ENCODE data around the gene RNF114. TPM values are rescaled to one million over a fixed set of nuclear protein-coding genes. Genes with fewer than 3 reads are reported as not detected.
A peak's percentile ranks its signal among the peaks of the same experiment; 100 is the strongest.
"Not testable (repeated sequence)": the region's sequence is repeated elsewhere in the genome, so short reads cannot be mapped to it uniquely, and the experiment has no call there.

The RNF114 gene
- total RNA-seq, 2 experiments from 2014 or later = 68.4 to 70.5 TPM

GRCh38 chr20:49948809-49949507 lies 12.8 kb downstream of the RNF114 start:
- ATAC-seq (no peak), DNase-seq (no peak)
- intact Hi-C loops (cut with micrococcal nuclease) = no loop called here
- no peak for TF ChIP-seq CTCF (IDR thresholded peaks at IDR 0.05)
- POLR2A ChIA-PET = interaction anchor here (1.4 kb wide), 1 partner anchor 12 kb away, joined by 3 read pairs; the partner anchor contains the start of gene RNF114
- Mint-ChIP-seq H3K9me3 (no peaks in the 10 kb centered on the region), H3K4me1 (ENCODE audit: low read depth) (peaks cover 8% of the 10 kb centered on the region), H3K36me3 (ENCODE audit: low read depth) (peaks cover 60% of the 10 kb centered on the region), H3K27ac (peak overlapping the region; percentile 9), H3K27me3 (no peaks in the 10 kb centered on the region), H3K4me3 (no peak overlapping the region)
- CTCF ChIA-PET = interaction anchor here (0.7 to 1.5 kb wide), 2 partner anchors 30 to 123 kb away, joined by 3 to 4 read pairs; no protein-coding TSS in a partner anchor

GRCh38 chr20:49951151-49951550 lies 15.0 kb downstream of the RNF114 start:
- DNase-seq = no peak
- no peak for TF ChIP-seq CTCF (IDR thresholded peaks at IDR 0.05)
- peak; percentile 80 for ATAC-seq
- peaks cover 8% of the 10 kb centered on the region for H3K4me1 Mint-ChIP-seq (ENCODE audit: low read depth)
- H3K4me3 Mint-ChIP-seq = no peak overlapping the region
- ChIA-PET CTCF (interaction anchor here (1.2 to 4.2 kb wide), 4 partner anchors 14 to 120 kb away, joined by 3 to 17 read pairs (median 8); no protein-coding TSS in a partner anchor), POLR2A (interaction anchor here (0.9 to 3.7 kb wide), 2 partner anchors 12 to 14 kb away, joined by 3 to 18 read pairs; partner anchors contain the start of gene RNF114)
- H3K27ac Mint-ChIP-seq = peak overlapping the region; percentile 61
- H3K27me3 Mint-ChIP-seq = no peaks in the 10 kb centered on the region
- H3K9me3 Mint-ChIP-seq = no peaks in the 10 kb centered on the region
- intact Hi-C loops (cut with micrococcal nuclease) = no loop called here
- H3K36me3 Mint-ChIP-seq (ENCODE audit: low read depth) = peaks cover 62% of the 10 kb centered on the region

- ATAC-seq (no peak), DNase-seq (no peak)
- Mint-ChIP-seq H3K36me3 (ENCODE audit: low read depth) (peaks cover 49% of the 10 kb centered on the region), H3K4me3 (no peak overlapping the region), H3K9me3 (no peaks in the 10 kb centered on the region), H3K27ac (peak overlapping the region; percentile 18), H3K27me3 (no peaks in the 10 kb centered on the region), H3K4me1 (ENCODE audit: low read depth) (peaks cover 12% of the 10 kb centered on the region)
- POLR2A ChIA-PET = interaction anchor here (0.6 kb wide), 1 partner anchor 129 kb away, joined by 3 read pairs; no protein-coding TSS in a partner anchor
- CTCF ChIA-PET = interaction anchor here (1.6 kb wide), 1 partner anchor 24 kb away, joined by 5 read pairs; no protein-coding TSS in a partner anchor
- TF ChIP-seq CTCF (IDR thresholded peaks at IDR 0.05) = no peak
- intact Hi-C loops (cut with micrococcal nuclease) = no loop called here
Observed at GRCh38 chr20:49955167-49955566, 19.0 kb downstream of the RNF114 start.

GRCh38 chr20:49955830-49956396 lies 19.7 kb downstream of the RNF114 start:
- H3K4me3 Mint-ChIP-seq; H3K4me1 Mint-ChIP-seq (ENCODE audit: low read depth): not testable (repeated sequence)

GRCh38 chr20:49956689-49957088 lies 20.5 kb downstream of the RNF114 start:
- TF ChIP-seq CTCF (IDR thresholded peaks at IDR 0.05) = no peak
- DNase-seq (no peak), ATAC-seq (no peak)
- Mint-ChIP-seq H3K27me3 (no peaks in the 10 kb centered on the region), H3K9me3 (no peaks in the 10 kb centered on the region), H3K4me1 (ENCODE audit: low read depth) (peaks cover 5% of the 10 kb centered on the region), H3K27ac (no peak overlapping the region), H3K36me3 (ENCODE audit: low read depth) (peaks cover 36% of the 10 kb centered on the region), H3K4me3 (no peak overlapping the region)
- CTCF ChIA-PET = interaction anchor here (1.4 to 1.6 kb wide), 2 partner anchors 22 kb away, joined by 5 to 7 read pairs; no protein-coding TSS in a partner anchor
- POLR2A ChIA-PET = no interaction called here
- intact Hi-C loops (cut with micrococcal nuclease) = no loop called here

More at GRCh38 chr20:49955830-49956396, 19.7 kb downstream of the RNF114 start:
- ATAC-seq; H3K9me3 Mint-ChIP-seq; intact Hi-C loops (cut with micrococcal nuclease); H3K27me3 Mint-ChIP-seq; DNase-seq; POLR2A ChIA-PET; H3K27ac Mint-ChIP-seq: not testable (repeated sequence)
- peaks cover 43% of the 10 kb centered on the region for H3K36me3 Mint-ChIP-seq (ENCODE audit: low read depth)
- CTCF ChIA-PET = interaction anchor here (1.6 kb wide), 1 partner anchor 23 kb away, joined by 5 read pairs; no protein-coding TSS in a partner anchor

- H3K4me1 Mint-ChIP-seq (ENCODE audit: low read depth); H3K27me3 Mint-ChIP-seq; H3K4me3 Mint-ChIP-seq; ATAC-seq; H3K9me3 Mint-ChIP-seq; intact Hi-C loops (cut with micrococcal nuclease); DNase-seq; POLR2A ChIA-PET: not testable (repeated sequence)
- H3K36me3 Mint-ChIP-seq (ENCODE audit: low read depth) = peaks cover 32% of the 10 kb centered on the region
- CTCF ChIA-PET = interaction anchor here (0.8 to 1.6 kb wide), 4 partner anchors 11 to 114 kb away, joined by 3 to 7 read pairs (median 6); no protein-coding TSS in a partner anchor
- H3K27ac Mint-ChIP-seq = peak overlapping the region; percentile 37
Observed at GRCh38 chr20:49957089-49957938, 21.1 kb downstream of the RNF114 start.
